Loucy (cell line): ENCODE measurements around the gene CASP6.

Source experiments
- EZH2phosphoT487 ChIP-seq: fragments of 200-600 bp; IDR thresholded peaks from 2 replicates; pipeline ENCODE4 v1.6.1; 2018; ENCODE audit warnings: antibody characterized with exemption, mild to moderate bottlenecking, moderate library complexity, borderline replicate concordance
- TF ChIP-seq, protein P1 (sequence below): fragments of 200-600 bp; sonication (generic); conservative IDR thresholded peaks from 2 replicates; pipeline ENCODE4 v1.5.1; 2014; ENCODE audit warnings: mild to moderate bottlenecking, antibody characterized with exemption, low read length

DNA sequence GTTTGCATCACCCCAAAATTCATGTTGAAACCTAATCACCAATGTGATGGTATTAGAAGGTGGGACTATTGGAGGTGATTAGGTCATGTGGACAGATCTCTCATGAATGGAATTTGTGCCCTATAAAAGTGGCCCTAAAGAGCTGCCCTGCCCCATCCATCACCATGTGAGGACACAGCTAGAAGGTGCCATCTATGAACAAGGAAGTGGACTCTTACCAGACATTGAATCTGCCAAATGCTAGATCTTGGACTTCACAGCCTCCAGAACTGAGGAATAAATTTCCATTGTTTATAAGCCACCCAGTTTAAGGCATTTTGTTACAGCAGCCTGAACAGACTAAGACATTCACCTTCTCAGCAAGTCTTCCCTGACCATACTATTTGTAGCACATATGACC is 19.1 kb upstream of the CASP6 start:
- TF ChIP-seq, protein P1, sequence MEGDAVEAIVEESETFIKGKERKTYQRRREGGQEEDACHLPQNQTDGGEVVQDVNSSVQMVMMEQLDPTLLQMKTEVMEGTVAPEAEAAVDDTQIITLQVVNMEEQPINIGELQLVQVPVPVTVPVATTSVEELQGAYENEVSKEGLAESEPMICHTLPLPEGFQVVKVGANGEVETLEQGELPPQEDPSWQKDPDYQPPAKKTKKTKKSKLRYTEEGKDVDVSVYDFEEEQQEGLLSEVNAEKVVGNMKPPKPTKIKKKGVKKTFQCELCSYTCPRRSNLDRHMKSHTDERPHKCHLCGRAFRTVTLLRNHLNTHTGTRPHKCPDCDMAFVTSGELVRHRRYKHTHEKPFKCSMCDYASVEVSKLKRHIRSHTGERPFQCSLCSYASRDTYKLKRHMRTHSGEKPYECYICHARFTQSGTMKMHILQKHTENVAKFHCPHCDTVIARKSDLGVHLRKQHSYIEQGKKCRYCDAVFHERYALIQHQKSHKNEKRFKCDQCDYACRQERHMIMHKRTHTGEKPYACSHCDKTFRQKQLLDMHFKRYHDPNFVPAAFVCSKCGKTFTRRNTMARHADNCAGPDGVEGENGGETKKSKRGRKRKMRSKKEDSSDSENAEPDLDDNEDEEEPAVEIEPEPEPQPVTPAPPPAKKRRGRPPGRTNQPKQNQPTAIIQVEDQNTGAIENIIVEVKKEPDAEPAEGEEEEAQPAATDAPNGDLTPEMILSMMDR: no peak
- no peak for TF ChIP-seq EZH2phosphoT487
